Stimulated activated CD4-positive, alpha-beta T cell treated with anti-CD3 and anti-CD28 coated beads, Interleukin-1b, Interleukin-23, amount 100 ng/mL, for 1 hour (primary cell): Measurements from ENCODE around the gene CCR1.
"Not testable (repeated sequence)": the region's sequence is repeated elsewhere in the genome, so short reads cannot be mapped to it uniquely, and the experiment has no call there.

ENCODE experiments used
- DNase-seq, 2 donors: peaks; one replicate each; pipeline ENCODE4 v3.0.0-alpha.2; 2020; ENCODE audit warnings: low read depth in 2 of 2

The CCR1 gene

GRCh38 chr3:46168583-46169345 is 39.3 kb downstream of the CCR1 start:
- DNase-seq: no peak

GRCh38 chr3:46163556-46164041 is 44.5 kb downstream of the CCR1 start:
- DNase-seq: no peak

- DNase-seq: no peak
These were observed 45.0 kb downstream of the CCR1 start for GRCh38 chr3:46162975-46163555.

DNA sequence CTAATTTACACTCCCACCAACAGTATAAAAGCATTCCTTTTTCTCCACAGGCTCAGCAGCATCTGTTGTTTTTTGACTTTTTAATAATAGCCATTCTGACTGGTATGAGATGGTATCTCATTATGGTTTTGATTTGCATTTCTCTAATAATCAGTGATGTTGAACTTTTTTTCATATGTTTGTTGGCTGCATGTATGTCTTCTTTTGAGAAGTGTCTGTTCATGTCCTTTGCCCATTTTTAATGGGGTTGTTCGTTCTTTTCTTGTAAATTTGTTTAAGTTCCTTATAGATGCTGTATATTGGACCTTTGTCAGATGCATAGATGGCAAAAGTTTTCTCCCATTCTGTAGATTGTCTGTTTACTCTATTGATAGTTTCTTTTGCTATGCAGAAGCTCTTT is 50.4 kb downstream of the CCR1 start:
- not testable (repeated sequence) for DNase-seq

GRCh38 chr3:46154311-46154710 is 53.8 kb downstream of the CCR1 start:
- DNase-seq: no peak
